HG03575 (cell line): ENCODE data around the gene RANBP1.

Experiments
- ATAC-seq: cut with Tn5 transposase; IDR thresholded peaks from one replicate; pipeline ENCODE4 v1.9.1; 2021; ENCODE audit not compliant: unreplicated experiment, insufficient number of reproducible peaks, low FRiP score; ENCODE audit errors: extremely low read depth

RANBP1 gene

DNA sequence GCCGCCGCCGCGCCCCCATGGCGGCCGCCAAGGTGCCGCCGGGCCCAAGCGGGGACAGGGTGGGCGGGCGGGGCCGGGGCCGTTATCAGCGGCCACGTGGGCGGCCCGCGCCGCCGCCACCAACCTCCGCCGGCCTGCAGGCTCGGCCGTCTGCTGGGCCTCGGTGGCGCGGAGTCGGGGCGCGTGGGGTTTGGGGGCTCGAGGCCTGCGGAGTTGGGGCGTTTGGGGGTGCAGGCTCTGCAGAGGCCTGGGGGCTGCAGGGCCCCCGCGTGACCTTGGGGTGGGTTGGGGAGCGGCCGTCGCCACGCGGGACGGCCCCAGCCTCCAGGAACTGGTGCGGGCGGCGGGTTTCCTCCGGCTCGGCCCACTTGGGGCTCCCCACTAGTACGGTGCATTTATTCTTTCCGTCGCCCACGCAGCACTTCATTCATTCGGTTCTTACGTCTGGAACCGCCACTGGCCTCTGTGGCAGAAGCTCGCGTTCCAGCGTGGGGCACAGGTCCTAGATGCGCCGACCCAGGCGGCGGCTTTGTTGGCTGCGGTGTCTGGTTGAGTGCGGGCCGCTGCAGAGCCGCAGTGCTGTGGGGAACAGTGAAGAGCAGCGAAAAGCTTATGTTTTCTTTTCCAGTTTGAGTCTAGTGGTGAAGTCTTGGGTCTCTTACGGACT, 1.9 kb downstream of the RANBP1 start:
- ATAC-seq: no peak

DNA sequence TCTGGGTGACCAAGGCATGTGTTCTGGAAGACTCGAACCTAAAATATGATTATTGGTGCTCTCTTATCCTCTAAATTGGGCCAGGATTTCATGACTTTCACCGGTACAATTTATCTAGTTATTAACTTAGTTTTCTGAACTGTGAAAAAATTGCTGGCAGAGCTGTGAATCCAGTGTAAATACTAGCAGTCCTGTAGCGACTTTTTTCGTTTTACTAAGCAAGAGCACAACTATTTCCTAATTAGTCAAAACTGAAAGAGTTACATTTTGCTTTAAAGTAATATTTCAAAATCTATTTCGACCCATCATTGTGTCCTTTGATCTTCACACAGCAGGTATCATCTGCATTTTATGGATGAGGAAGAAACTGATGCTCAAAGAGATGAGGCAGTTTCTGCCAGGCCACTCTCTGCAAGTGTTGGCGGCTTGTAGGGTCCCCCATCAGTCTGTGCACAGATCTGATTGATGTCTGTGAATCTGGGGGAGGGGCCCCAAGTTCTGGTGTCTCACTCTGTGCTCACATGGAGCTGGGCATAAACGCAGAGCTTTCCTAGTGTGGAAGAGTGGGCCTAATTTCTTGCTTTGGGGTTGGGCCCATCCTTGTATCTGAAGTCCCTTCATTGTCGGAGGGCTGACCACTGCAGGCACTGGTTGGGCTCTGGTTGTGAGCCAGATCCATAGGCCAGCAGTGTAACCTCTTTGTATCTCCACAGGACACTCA, 2.6 kb downstream of the RANBP1 start:
- ATAC-seq: no peak

DNA sequence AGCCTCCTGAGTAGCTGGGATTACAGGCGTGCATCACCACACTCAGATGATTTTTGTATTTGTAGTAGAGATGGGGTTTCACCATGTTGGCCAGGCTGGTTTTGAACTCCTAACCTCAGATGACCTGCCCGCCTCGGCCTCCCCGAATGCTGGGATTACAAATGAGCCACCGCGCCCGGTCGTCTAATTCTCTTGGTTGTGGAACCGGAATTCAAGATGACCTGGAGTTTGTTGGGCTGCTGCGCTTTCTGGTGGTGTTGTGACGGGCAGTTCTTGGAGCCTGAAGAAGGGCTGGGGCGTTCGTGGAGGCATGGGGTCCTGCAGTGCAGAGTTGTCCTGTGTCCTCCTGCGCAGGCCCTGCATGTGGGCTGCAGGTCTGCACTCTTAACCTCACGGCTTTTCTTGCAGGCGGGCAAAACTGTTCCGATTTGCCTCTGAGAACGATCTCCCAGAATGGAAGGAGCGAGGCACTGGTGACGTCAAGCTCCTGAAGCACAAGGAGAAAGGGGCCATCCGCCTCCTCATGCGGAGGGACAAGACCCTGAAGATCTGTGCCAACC, 6.0 kb downstream of the RANBP1 start:
- no peak for ATAC-seq

DNA sequence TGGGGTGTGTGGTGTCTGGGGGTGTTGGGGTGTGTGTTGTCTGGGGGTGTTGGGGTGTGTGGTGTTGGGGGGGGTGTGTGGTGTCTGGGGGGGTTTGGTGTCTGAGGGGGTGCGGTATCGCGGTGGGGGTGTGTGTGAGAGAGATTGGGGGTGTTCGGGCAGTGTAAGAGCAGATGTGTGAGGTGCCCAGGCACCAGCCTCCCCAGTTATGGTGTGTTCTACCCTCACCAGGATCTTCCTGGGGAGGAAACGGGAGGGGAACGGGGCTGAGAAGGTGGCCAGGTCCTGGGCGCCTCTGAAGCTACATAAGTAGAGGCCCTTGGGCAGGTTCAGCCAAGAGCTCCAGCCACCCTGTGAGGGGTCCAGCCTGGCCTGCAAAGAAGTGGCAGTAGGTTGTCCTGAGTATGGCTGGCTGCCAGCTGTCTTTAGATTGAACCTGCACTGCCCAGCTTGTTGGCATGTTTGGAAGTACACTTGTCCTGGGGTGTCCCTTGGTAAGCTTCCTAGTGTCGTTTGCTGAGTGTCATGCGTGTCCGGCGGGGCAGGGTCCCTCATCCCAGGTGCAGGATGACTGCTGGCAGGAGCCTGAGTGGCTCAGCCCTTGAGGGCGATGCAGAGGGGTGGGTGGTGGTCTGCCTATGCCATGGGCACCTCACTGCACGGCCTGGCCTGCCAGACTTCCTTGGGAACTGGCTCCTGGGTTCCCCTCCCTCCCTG, 7.6 kb downstream of the RANBP1 start:
- ATAC-seq: no peak

DNA sequence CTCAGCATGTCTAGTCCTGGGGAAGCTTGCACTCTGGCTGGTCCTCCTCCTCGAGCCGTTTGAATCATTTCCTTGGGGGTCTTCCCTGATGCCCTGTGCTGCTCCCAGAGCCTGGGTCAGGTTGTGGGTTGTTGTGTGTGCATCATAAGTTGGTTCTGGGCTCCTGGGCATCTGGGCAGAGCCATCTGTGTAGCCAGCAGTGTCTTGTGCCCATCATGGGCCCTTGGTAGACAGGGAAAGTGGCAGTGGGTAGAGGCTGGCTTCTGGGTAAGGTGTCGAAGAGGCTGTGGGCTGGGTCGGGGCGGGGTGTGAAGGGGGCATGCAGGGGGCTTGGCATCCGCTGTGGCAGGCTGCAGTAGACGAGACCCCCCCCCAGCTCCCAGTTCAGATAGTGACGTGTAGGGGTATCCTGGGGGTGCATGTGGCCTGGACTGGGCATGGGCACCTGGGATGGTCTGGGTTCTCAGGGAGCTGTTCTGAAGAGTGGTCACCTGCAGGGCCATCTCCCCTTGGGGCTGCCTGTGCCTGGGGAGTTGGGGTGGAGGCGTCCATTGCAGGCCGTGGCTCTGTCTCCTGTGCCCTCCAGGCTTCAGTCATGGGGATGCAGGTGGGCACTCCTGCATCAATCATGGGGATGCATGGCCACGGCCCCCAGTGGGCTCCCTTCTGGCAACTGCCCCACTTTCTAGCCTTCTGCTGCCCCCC, 8.3 kb downstream of the RANBP1 start:
- ATAC-seq: no peak

DNA sequence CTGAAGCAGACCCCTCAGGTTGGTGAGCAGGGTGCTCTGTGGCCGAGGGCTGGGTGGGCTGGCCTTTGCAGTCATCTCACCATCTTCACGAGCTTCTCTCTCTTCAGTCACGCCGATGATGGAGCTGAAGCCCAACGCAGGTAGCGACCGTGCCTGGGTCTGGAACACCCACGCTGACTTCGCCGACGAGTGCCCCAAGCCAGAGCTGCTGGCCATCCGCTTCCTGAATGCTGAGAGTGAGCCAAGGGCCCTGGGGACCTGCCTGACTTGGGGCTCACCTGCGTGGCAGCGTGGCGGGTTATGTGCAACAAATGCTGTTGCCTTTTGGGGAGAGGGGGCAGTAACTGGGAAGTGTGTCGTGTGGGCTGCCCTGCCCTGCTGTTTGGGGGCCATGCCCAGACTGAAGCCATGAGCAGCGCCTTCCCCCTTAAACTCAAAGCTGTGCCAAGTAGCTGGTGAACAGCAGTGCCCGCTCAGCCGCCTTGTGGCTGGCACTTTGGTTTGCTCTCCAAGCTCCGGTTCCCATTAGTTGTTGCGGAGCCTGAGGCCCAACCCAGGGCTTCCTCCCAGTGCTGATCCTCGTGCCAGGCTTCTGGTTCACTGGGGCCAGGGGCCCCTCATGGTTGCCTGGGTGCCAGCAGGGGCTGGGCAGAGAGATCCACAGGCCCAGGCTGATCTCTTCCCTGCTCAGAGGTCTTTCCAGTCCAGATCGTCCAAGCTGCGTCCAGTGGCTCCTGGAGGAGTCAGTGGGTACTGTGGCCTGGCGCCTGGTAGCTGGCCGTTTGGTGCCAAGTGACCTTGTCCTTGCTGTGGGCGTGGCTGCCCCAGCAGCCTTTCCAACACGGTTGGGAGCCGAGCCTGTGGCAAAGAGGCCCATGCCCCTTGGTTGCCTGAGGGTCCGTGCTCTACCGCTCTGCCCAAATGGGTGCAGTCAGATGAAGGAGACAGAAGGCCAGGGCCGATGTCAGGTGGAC, 9.6 kb downstream of the RANBP1 start:
- no peak for ATAC-seq

DNA sequence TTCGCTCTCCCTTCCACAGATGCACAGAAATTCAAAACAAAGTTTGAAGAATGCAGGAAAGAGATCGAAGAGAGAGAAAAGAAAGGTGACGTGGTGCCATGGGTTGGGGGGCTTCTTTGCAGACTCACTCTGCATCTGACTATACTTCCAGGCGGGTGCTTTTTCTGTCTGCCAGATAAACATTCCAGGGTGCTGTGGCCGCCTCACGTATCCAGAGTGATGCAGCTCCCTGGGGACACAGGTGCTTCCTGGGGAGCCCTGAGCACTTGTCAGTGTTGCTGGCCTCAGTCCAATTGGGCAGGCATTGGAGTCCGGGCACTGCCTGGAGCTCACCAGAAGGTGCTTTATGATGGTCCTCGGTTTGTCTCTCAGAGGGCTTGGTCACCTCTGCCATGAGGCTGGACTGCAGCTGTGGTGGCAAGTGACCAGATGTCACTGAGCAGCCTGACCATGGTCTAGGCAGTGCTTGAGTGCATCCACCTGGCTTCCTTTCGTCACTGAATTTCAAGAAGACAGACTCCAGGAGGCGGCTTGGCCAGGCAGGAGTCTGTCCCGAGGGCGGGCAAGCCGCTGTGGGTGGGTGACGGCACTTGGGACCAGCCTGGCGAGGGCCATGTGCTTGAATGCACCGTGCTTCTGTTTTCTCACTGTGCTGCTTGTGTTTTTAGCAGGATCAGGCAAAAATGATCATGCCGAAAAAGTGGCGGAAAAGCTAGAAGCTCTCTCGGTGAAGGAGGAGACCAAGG, 10.6 kb downstream of the RANBP1 start:
- ATAC-seq: no peak

DNA sequence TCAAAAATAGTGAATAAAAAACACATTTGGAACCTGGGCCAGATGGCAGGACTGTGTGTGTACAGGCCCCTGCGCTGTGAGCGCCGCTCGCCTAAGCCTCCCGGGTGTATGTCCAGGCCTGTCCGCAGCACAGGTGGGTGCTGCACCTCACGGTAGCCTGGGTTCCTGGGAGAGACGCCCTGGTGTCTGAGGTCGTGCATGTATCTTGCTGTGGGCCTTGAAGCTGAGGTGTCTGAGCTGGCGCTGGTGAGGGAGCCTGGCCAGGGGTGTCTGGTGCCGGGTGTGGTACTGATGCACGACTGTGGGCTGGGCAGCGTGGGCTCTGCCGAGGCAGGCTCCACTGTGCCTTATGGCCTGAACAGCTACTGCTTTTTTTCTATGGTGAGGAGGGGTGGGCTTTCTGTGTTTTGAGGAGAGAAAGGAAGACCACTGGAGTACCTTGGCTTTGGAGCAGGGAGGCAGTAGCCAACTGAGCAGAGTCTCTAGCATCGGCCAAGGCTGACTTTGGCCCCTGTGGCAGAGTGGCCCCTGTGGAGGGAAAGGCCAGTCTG, 11.5 kb downstream of the RANBP1 start:
- ATAC-seq: no peak

DNA sequence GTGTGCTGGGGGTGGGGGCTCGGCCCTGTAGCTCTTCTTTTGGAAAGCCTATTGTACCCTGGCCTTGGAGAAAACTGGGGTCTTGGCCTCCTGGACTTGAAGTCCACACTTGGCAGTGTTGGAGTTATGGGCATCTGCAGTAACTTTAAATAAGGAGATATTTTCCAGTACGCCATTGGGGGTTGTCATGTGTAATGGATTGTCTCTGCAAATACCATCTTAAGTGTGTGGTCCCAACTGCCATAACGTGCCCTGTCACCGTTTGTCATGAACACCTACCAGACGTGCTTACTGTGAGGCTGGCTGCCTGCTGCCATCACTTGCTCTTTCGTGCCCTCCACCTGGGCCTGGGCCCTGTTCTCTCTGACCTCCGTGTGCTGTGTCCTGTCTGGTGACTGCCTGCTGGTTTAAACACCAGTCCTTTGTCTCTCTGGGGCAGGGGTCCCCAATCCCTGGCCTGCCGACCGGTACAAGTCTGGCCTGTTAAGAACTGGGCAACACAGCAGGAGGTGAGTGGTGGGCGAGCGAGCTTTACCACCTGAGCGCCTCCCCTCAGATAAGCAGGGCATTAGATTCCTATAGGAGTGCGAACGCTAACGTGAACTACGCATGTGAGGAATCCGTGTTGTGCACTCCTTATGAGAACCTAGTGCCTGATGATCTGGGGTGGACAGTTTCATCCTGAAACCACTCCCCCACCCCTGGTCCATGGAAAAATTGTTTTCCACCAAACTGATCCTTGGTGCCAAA, 12.1 kb downstream of the RANBP1 start:
- ATAC-seq: no peak

DNA sequence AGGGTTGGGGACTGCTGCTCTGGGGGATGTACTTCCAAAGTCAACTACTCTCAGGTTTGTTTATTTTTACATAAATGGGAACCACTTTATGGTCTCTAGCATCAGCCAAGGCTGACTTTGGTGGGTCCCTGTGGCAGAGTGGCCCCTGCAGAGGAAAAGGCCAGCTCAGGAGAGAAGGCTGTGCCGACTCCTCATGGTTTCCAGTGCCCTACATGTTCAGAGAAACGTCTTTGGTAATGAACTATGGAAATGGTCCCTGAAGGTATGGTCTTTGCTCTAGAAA, 12.7 kb downstream of the RANBP1 start:
- no peak for ATAC-seq

DNA sequence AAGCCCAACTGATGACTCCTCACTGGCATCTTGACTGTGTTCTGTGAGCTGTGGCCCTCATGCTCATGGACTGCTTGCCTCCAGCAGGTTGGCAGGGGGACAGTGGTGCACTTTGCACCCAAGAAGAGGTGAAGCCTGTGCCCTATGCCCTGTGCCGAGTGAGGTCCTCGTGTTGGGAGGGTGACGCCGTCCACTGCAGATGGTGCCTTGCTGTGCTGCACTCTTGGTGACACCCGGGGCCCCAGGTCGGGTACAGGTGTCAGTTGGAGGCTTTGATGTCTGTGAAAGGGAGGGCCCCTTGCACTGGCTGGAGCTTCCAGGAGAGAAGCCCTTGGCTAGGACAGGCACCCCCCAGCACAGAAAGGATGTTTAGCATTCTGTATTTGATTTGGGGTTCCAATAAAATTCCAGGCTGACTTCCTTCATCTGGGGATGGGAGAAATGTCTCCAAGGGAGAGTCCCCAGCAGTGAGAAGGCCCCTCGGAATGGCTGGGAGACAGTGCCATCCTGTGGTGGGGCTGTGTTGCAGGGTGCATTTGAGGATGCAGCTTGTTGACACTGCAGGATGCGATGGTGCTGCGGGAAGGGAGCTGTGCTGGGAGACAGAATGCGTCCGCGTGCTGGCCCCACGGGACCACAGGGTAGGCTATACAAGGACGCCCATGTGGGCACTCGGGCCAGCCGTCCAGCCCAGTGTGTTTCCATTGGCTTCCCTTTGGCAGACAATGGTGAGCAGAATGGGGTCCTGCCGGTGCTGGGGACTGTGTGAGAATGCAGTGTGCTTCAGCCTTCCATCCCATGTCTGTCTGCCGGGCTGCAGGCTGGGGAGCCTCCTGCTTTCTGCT, 13.2 kb downstream of the RANBP1 start:
- ATAC-seq: no peak

DNA sequence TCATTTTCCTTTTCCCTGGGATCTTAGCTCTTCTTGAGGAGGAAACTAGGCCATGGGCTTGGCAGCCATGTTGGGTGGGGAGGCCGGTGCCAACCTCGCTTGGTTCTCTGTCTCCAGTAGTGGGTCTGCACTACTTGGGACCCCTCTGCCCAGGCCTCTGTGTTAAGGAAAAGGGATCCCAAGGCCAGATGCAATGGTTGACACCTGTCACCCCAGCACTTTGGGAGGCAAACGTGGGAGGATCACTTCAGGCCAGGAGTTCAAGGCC, 13.8 kb downstream of the RANBP1 start:
- ATAC-seq: no peak

DNA sequence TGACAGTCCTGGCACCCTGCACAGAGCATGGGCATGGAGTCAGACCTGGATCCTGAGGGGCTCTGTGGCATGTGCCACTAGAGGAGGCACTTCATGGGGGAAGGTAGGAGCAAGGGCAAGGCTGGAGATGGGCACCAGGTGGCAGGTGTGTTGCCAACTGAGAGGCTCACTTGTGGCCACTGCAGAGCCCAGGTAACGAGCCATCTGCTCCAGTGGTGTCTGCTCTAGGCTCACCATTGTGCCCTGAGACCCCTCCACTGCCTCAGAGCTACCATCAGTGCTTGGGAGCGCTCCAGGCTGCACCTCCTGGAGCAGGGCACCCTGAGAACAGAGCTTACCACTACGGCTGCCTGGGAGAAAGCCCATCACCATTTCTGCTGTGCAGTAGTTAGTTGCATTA, 14.4 kb downstream of the RANBP1 start:
- no peak for ATAC-seq

DNA sequence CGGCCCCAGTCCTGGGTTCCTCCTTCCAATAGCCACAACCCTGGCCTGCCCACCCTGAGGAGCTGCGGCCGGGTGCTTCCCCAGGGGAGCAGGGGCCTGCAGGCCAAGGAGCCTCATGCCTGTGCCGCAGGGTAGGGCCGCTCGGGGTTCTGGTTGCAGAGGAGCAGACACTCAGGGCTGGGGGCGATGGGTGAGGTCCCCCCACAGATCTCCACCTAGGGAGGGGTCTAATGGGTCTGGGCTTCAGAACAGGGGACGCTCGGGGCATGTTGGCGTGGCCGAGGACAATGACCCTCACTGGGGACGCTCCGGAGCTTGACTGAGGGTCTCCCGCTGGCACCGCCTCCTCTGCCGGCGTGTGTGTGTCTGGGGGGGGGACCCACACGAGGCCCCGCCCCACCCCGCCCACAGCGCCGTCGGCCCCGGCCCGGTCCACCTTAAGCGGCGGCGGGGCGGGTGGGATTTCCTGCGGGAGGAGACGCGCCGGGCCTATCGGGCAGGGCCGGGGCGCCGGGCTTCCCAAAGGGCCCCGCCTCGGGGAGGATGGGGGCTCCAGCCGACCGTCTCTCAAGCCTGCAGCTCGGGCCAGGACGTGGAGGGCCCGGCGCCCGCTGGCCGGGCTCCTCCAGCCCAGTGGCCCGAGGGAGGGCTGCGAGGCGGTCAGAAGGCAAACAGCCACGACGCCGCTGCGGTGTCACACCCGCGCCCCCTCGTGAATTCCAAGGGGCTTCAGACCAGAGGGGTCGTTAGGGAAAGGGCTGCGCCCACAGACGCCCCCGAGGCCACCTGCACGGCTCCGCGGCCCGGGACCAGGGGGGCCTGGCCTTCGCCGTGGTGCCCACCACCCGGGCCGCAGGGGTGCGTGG, 15.1 kb downstream of the RANBP1 start:
- ATAC-seq: no peak

DNA sequence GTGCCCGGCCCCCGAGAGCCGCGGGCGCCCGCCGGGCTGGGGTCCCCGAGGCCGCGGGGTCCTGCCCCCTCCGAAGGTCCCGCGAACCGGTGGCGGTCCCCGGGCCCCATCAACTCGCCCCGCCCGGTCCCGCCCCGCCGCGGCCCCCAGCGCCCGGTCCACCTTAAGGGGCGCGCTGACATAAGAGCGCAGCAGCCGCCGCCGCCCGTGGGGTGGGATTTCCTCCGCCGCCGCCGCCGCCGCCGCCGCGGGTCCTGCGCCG, 15.6 kb downstream of the RANBP1 start, which contains the start of gene ZDHHC8:
Gene ZDHHC8, plus strand, starts transcription at position 208 of the 262 bp plus-strand sequence. CDS start 144 bp downstream, outside the sequence.
- no peak for ATAC-seq
